Measurements from ENCODE around the gene SHC4.

The SHC4 gene

DNA sequence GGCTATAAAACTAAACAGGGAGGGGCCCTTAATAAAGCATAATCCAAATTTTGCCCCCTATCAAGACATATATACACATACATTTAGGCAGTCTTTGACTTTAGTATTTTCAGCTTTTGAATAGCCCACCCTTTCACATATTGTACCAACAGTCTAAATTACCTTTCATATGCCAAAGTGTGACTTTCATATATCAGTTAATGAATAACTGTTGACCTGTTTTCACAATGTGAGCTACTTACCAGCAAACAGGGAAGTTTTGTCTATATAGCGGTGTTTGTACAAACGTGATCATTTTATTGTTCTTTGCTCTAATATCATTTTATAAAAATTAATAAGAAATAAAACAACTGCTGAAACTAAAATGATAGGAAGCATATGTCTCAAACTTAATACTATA lies 180.8 kb downstream of the SHC4 start:
- Histone ChIP-seq H3K27ac (ENCODE audit: low read depth, low read length, severe bottlenecking) (no peak overlapping the region), H3K36me3 (ENCODE audit: control insufficient read depth, insufficient read depth, low read length) (peaks cover 27% of the 10 kb centered on the region), H3K4me1 (ENCODE audit: control insufficient read depth, insufficient read depth, low read length, poor library complexity, severe bottlenecking) (no peaks in the 10 kb centered on the region), H3K9me3 (ENCODE audit: control insufficient read depth, low read length) (no peaks in the 10 kb centered on the region), H3K4me3 (ENCODE audit: extremely low read depth, insufficient read depth, low read length, poor library complexity, severe bottlenecking) (no peak overlapping the region)
- no CpG with 5 or more reads among the region's 2 CpGs for WGBS, 2 experiments (ENCODE audit: insufficient coverage in 2 of 2)

GRCh38 chr15:48781481-48782081 lies 182.1 kb downstream of the SHC4 start:
- H3K4me1 ChIP-seq (ENCODE audit: control insufficient read depth, insufficient read depth, low read length, poor library complexity, severe bottlenecking), result no peaks in the 10 kb centered on the region
- H3K27ac ChIP-seq (ENCODE audit: low read depth, low read length, severe bottlenecking), result no peak overlapping the region
- H3K9me3 ChIP-seq (ENCODE audit: control insufficient read depth, low read length), result no peaks in the 10 kb centered on the region
- no peak overlapping the region for H3K4me3 ChIP-seq (ENCODE audit: extremely low read depth, insufficient read depth, low read length, poor library complexity, severe bottlenecking)
- H3K36me3 ChIP-seq (ENCODE audit: control insufficient read depth, insufficient read depth, low read length), result peaks cover 25% of the 10 kb centered on the region
- 95% methylated on average over 4 of the region's 5 CpGs; no CpG with 5 or more reads in 1 of the 2 experiments for WGBS, 2 experiments (ENCODE audit: insufficient coverage in 2 of 2)

- no peak overlapping the region for H3K4me3 ChIP-seq (ENCODE audit: extremely low read depth, insufficient read depth, low read length, poor library complexity, severe bottlenecking)
- peaks cover 25% of the 10 kb centered on the region for H3K36me3 ChIP-seq (ENCODE audit: control insufficient read depth, insufficient read depth, low read length)
- H3K4me1 ChIP-seq (ENCODE audit: control insufficient read depth, insufficient read depth, low read length, poor library complexity, severe bottlenecking), result no peaks in the 10 kb centered on the region
- no peaks in the 10 kb centered on the region for H3K9me3 ChIP-seq (ENCODE audit: control insufficient read depth, low read length)
- no peak overlapping the region for H3K27ac ChIP-seq (ENCODE audit: low read depth, low read length, severe bottlenecking)
- WGBS, 2 experiments (ENCODE audit: insufficient coverage in 2 of 2), result 90 to 100% methylated on average over 1 to 2 of the region's 2 CpGs
Observed at GRCh38 chr15:48781017-48781416, 182.7 kb downstream of the SHC4 start.

- Histone ChIP-seq H3K36me3 (ENCODE audit: control insufficient read depth, insufficient read depth, low read length) (peaks cover 25% of the 10 kb centered on the region), H3K4me3 (ENCODE audit: extremely low read depth, insufficient read depth, low read length, poor library complexity, severe bottlenecking) (no peak overlapping the region), H3K4me1 (ENCODE audit: control insufficient read depth, insufficient read depth, low read length, poor library complexity, severe bottlenecking) (no peaks in the 10 kb centered on the region), H3K27ac (ENCODE audit: low read depth, low read length, severe bottlenecking) (peak overlapping the region; percentile 3), H3K9me3 (ENCODE audit: control insufficient read depth, low read length) (peaks cover 4% of the 10 kb centered on the region)
- WGBS, 2 experiments (ENCODE audit: insufficient coverage in 2 of 2), result 94 to 100% methylated on average over 1 to 7 of the region's 10 CpGs
Observed at GRCh38 chr15:48778331-48778730, 185.4 kb downstream of the SHC4 start.

GRCh38 chr15:48777645-48778330 lies 185.9 kb downstream of the SHC4 start:
- peak overlapping the region; percentile 3 for H3K27ac ChIP-seq (ENCODE audit: low read depth, low read length, severe bottlenecking)
- H3K4me1 ChIP-seq (ENCODE audit: control insufficient read depth, insufficient read depth, low read length, poor library complexity, severe bottlenecking), result no peaks in the 10 kb centered on the region
- H3K36me3 ChIP-seq (ENCODE audit: control insufficient read depth, insufficient read depth, low read length), result peaks cover 24% of the 10 kb centered on the region
- peaks cover 4% of the 10 kb centered on the region for H3K9me3 ChIP-seq (ENCODE audit: control insufficient read depth, low read length)
- no CpG with 5 or more reads among the region's 1 CpG for WGBS, 2 experiments (ENCODE audit: insufficient coverage in 2 of 2)
- no peak overlapping the region for H3K4me3 ChIP-seq (ENCODE audit: extremely low read depth, insufficient read depth, low read length, poor library complexity, severe bottlenecking)

GRCh38 chr15:48775546-48775945 lies 188.2 kb downstream of the SHC4 start:
- peaks cover 4% of the 10 kb centered on the region for H3K9me3 ChIP-seq (ENCODE audit: control insufficient read depth, low read length)
- 100% methylated on average over 1 of the region's 2 CpGs; no CpG with 5 or more reads in 1 of the 2 experiments for WGBS, 2 experiments (ENCODE audit: insufficient coverage in 2 of 2)
- H3K36me3 ChIP-seq (ENCODE audit: control insufficient read depth, insufficient read depth, low read length), result peaks cover 11% of the 10 kb centered on the region
- H3K4me1 ChIP-seq (ENCODE audit: control insufficient read depth, insufficient read depth, low read length, poor library complexity, severe bottlenecking), result no peaks in the 10 kb centered on the region
- H3K27ac ChIP-seq (ENCODE audit: low read depth, low read length, severe bottlenecking), result no peak overlapping the region
- H3K4me3 ChIP-seq (ENCODE audit: extremely low read depth, insufficient read depth, low read length, poor library complexity, severe bottlenecking), result no peak overlapping the region

- Histone ChIP-seq H3K4me1 (ENCODE audit: control insufficient read depth, insufficient read depth, low read length, poor library complexity, severe bottlenecking) (no peaks in the 10 kb centered on the region), H3K36me3 (ENCODE audit: control insufficient read depth, insufficient read depth, low read length) (peaks cover 5% of the 10 kb centered on the region), H3K4me3 (ENCODE audit: extremely low read depth, insufficient read depth, low read length, poor library complexity, severe bottlenecking) (no peak overlapping the region), H3K27ac (ENCODE audit: low read depth, low read length, severe bottlenecking) (no peak overlapping the region), H3K9me3 (ENCODE audit: control insufficient read depth, low read length) (peaks cover 4% of the 10 kb centered on the region)
- WGBS, 2 experiments (ENCODE audit: insufficient coverage in 2 of 2), result 100% methylated on average over 1 of the region's 1 CpG; no CpG with 5 or more reads in 1 of the 2 experiments
Observed at GRCh38 chr15:48774484-48774883, 189.2 kb downstream of the SHC4 start.
